ENCODE measurements around the gene RRP12. TPM values are rescaled to one million over a fixed set of nuclear protein-coding genes. Genes with fewer than 3 reads are reported as not detected.
A peak's percentile ranks its signal among the peaks of the same experiment; 100 is the strongest.

RRP12 gene
- total RNA-seq, 1 experiment from 2014 or later, result 34.4 TPM

DNA sequence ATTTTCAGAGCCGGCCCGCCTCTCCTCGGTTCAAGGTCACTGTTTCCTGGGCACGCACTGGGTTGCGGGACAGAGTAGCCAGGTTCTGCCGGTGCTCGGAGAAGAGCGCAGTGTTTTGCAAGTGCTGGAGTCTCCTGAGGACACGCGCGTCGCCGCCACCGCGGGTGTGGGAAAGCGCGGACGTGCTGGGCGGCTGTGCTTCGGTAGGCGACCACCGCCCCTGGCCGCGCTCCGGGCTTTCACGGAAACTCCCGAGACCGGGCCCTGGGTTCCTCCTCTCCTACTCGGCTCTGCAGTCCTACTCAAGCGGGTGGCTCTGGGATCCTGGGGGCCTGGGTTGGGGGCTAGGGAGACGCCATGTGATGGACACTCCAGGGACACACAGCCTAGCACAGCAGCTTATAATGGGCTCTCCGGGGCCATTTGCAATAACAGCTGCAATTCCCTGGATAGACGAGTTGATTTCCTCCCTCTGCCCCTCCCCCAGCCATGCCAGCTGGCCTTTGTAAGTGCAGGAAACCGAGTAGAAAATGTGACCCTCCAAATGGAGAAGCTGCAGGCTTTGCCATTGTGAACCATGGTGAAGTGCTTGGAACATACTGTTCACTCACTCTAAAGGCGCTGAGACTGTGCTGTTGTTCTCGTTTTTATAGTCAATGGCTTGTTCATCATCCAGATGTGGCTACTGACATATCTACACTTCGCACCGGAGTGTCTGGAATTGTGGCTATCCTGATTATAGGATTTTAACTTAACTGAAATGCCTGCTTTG, 79.9 kb downstream of the RRP12 start:
- H3K9me3 ChIP-seq (ENCODE audit: low read length), result no peaks in the 10 kb centered on the region
- H3K27ac ChIP-seq (ENCODE audit: low read length), result no peak overlapping the region
- CTCF ChIA-PET, result no interaction called here
- TF ChIP-seq, protein P1, sequence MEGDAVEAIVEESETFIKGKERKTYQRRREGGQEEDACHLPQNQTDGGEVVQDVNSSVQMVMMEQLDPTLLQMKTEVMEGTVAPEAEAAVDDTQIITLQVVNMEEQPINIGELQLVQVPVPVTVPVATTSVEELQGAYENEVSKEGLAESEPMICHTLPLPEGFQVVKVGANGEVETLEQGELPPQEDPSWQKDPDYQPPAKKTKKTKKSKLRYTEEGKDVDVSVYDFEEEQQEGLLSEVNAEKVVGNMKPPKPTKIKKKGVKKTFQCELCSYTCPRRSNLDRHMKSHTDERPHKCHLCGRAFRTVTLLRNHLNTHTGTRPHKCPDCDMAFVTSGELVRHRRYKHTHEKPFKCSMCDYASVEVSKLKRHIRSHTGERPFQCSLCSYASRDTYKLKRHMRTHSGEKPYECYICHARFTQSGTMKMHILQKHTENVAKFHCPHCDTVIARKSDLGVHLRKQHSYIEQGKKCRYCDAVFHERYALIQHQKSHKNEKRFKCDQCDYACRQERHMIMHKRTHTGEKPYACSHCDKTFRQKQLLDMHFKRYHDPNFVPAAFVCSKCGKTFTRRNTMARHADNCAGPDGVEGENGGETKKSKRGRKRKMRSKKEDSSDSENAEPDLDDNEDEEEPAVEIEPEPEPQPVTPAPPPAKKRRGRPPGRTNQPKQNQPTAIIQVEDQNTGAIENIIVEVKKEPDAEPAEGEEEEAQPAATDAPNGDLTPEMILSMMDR (conservative IDR thresholded peaks at IDR 0.05; ENCODE audit: low read depth, low read length), result no peak
- TF ChIP-seq EZH2phosphoT487 (IDR thresholded peaks at IDR 0.05; ENCODE audit: borderline replicate concordance, low read length) (no peak), EZH2 (IDR thresholded peaks at IDR 0.05; ENCODE audit: low read length, unreplicated experiment) (no peak)
- no peak overlapping the region for H3K4me3 ChIP-seq (ENCODE audit: low read length)
- no peak for ATAC-seq
- no peak for DNase-seq
- peaks cover 9% of the 10 kb centered on the region for H3K4me1 ChIP-seq (ENCODE audit: insufficient read depth, low read length)
- H3K9ac ChIP-seq (ENCODE audit: low read length), result no peak overlapping the region
- POLR2A ChIA-PET (ENCODE audit: unreplicated experiment), result no interaction called here
- H3K36me3 ChIP-seq (ENCODE audit: low read depth, low read length), result no peaks in the 10 kb centered on the region
- intact Hi-C loops (cut with micrococcal nuclease), result no loop called here
- no peaks in the 10 kb centered on the region for H4K20me1 ChIP-seq (ENCODE audit: low read length)
- no peaks in the 10 kb centered on the region for H3F3A ChIP-seq (ENCODE audit: low read length, unreplicated experiment)
- H3K79me2 ChIP-seq (ENCODE audit: low read length), result no peaks in the 10 kb centered on the region
- no peak overlapping the region for H2AFZ ChIP-seq (ENCODE audit: low read length)
- no peaks in the 10 kb centered on the region for H3K27me3 ChIP-seq (ENCODE audit: low read length)
- H3K4me2 ChIP-seq (ENCODE audit: low read length), result peak overlapping the region; percentile 90
- no TSS peak for BruUV-seq (replicated peaks)
- no peaks in the 10 kb centered on the region for H3K9me2 ChIP-seq (replicated peaks; ENCODE audit: low read length)

- Histone ChIP-seq H3K4me3 (ENCODE audit: low read length) (peak overlapping the region; percentile 80), H3K36me3 (ENCODE audit: low read depth, low read length) (no peaks in the 10 kb centered on the region), H3K27ac (ENCODE audit: low read length) (no peak overlapping the region), H3F3A (ENCODE audit: low read length, unreplicated experiment) (no peaks in the 10 kb centered on the region), H3K79me2 (ENCODE audit: low read length) (no peaks in the 10 kb centered on the region), H3K27me3 (ENCODE audit: low read length) (no peaks in the 10 kb centered on the region), H3K9ac (ENCODE audit: low read length) (peak overlapping the region; percentile 54; the same call in 1 of the 2 replicates), H3K9me3 (ENCODE audit: low read length) (no peaks in the 10 kb centered on the region), H2AFZ (ENCODE audit: low read length) (peak overlapping the region; percentile 73), H4K20me1 (ENCODE audit: low read length) (no peaks in the 10 kb centered on the region), H3K9me2 (replicated peaks; ENCODE audit: low read length) (no peaks in the 10 kb centered on the region), H3K4me1 (ENCODE audit: insufficient read depth, low read length) (peaks cover 9% of the 10 kb centered on the region), H3K4me2 (ENCODE audit: low read length) (peak overlapping the region; percentile 90)
- TF ChIP-seq, protein P1 (conservative IDR thresholded peaks at IDR 0.05; ENCODE audit: low read depth, low read length), result no peak
- ChIA-PET CTCF (no interaction called here), POLR2A (ENCODE audit: unreplicated experiment) (no interaction called here)
- ATAC-seq, result peak; percentile 5
- intact Hi-C loops (cut with micrococcal nuclease), result no loop called here
- no peak for DNase-seq
- BruUV-seq (replicated peaks), result TSS peak; percentile 60
These were observed 80.6 kb downstream of the RRP12 start for GRCh38 chr10:97320480-97321031.

Measured in PC-3 (cell line).